ENCODE measurements around the gene PDAP1. TPM values are rescaled to one million over a fixed set of nuclear protein-coding genes. Genes with fewer than 3 reads are reported as not detected.

The PDAP1 gene
- total and polyA plus RNA-seq, 2 of the 13 experiments (the other 11 are each of a cell fraction or from before 2014, with no cell fraction given): 13.0 to 100 TPM

- TF ChIP-seq, protein P1, sequence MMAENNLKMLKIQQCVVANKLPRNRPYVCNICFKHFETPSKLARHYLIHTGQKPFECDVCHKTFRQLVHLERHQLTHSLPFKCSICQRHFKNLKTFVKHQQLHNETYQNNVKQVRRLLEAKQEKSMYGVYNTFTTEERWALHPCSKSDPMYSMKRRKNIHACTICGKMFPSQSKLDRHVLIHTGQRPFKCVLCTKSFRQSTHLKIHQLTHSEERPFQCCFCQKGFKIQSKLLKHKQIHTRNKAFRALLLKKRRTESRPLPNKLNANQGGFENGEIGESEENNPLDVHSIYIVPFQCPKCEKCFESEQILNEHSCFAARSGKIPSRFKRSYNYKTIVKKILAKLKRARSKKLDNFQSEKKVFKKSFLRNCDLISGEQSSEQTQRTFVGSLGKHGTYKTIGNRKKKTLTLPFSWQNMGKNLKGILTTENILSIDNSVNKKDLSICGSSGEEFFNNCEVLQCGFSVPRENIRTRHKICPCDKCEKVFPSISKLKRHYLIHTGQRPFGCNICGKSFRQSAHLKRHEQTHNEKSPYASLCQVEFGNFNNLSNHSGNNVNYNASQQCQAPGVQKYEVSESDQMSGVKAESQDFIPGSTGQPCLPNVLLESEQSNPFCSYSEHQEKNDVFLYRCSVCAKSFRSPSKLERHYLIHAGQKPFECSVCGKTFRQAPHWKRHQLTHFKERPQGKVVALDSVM (CRISPR knock-in tag; IDR thresholded peaks at IDR 0.05): 0 out of 2 replicates have a peak, but pooled peaks have one; percentile 10
- TF ChIP-seq PITX1 (CRISPR knock-in tag; IDR thresholded peaks at IDR 0.05) (0 out of 2 replicates have a peak, but pooled peaks have one; percentile 17), ZNF232 (CRISPR knock-in tag; IDR thresholded peaks at IDR 0.05; ENCODE audit: borderline replicate concordance) (peak; percentile 51; the same call in 1 of the 2 replicates), HOXA3 (CRISPR knock-in tag; IDR thresholded peaks at IDR 0.05) (peak; percentile 19; the same call in 1 of the 2 replicates), RBFOX2 (IDR thresholded peaks at IDR 0.05; ENCODE audit: low read depth, low read length) (peak; percentile 76), SALL1 (CRISPR knock-in tag; IDR thresholded peaks at IDR 0.05) (peak; percentile 39; the same call in 1 of the 2 replicates), ZNF761 (CRISPR knock-in tag; conservative IDR thresholded peaks at IDR 0.05) (no peak), RARA (CRISPR knock-in tag; IDR thresholded peaks at IDR 0.05) (0 out of 2 replicates have a peak, but pooled peaks have one; percentile 3), MAF1 (CRISPR knock-in tag; IDR thresholded peaks at IDR 0.05; ENCODE audit: borderline replicate concordance) (no peak), SMAD3 (CRISPR knock-in tag; IDR thresholded peaks at IDR 0.05) (no peak), ERF (CRISPR knock-in tag; IDR thresholded peaks at IDR 0.05) (peak; percentile 72), BRD4 (CRISPR knock-in tag; IDR thresholded peaks at IDR 0.05) (no peak), LCORL (IDR thresholded peaks at IDR 0.05) (no peak), LCORL (CRISPR knock-in tag; IDR thresholded peaks at IDR 0.05) (peak; percentile 28), ZC3H4 (CRISPR knock-in tag; IDR thresholded peaks at IDR 0.05; ENCODE audit: borderline replicate concordance) (no peak), ZNF780A (CRISPR knock-in tag; IDR thresholded peaks at IDR 0.05) (0 out of 2 replicates have a peak, but pooled peaks have one; percentile 51), ZNF367 (CRISPR knock-in tag; IDR thresholded peaks at IDR 0.05; ENCODE audit: borderline replicate concordance) (no peak), NR2F6 (IDR thresholded peaks at IDR 0.05) (no peak), NR2F6 (CRISPR knock-in tag; IDR thresholded peaks at IDR 0.05) (no peak), SP4 (CRISPR knock-in tag; IDR thresholded peaks at IDR 0.05) (peak; percentile 56; the same call in 1 of the 2 replicates), ZNF577 (CRISPR knock-in tag; IDR thresholded peaks at IDR 0.05; ENCODE audit: borderline replicate concordance, low read depth) (no peak), ADNP (CRISPR knock-in tag; IDR thresholded peaks at IDR 0.05) (no peak), CHCHD3 (CRISPR knock-in tag; IDR thresholded peaks at IDR 0.05) (0 out of 2 replicates have a peak, but pooled peaks have one; percentile 39), JUND (CRISPR knock-in tag; IDR thresholded peaks at IDR 0.05) (no peak), ZBTB46 (CRISPR knock-in tag; IDR thresholded peaks at IDR 0.05; ENCODE audit: borderline replicate concordance) (no peak), XRCC5 (optimal IDR thresholded peaks at IDR 0.05; ENCODE audit: low read length) (peak; percentile 18)
- TF ChIP-seq, protein P2, sequence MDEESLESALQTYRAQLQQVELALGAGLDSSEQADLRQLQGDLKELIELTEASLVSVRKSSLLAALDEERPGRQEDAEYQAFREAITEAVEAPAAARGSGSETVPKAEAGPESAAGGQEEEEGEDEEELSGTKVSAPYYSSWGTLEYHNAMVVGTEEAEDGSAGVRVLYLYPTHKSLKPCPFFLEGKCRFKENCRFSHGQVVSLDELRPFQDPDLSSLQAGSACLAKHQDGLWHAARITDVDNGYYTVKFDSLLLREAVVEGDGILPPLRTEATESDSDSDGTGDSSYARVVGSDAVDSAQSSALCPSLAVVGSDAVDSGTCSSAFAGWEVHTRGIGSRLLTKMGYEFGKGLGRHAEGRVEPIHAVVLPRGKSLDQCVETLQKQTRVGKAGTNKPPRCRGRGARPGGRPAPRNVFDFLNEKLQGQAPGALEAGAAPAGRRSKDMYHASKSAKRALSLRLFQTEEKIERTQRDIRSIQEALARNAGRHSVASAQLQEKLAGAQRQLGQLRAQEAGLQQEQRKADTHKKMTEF (CRISPR knock-in tag; IDR thresholded peaks at IDR 0.05): peak; percentile 61; the same call in 1 of the 2 replicates
Measured at GRCh38 chr7:99374111-99375064, 34.0 kb downstream of the PDAP1 start, which contains the start of gene ARPC1B (continued).
